HG02610 (cell line): Measurements from ENCODE around the gene NDFIP2.

Experiments used
- ATAC-seq: cut with Tn5 transposase; IDR thresholded peaks from one replicate; pipeline ENCODE4 v1.9.1; 2021; ENCODE audit warnings: mild to moderate bottlenecking, moderate library complexity; ENCODE audit not compliant: unreplicated experiment

NDFIP2 gene

GRCh38 chr13:79458436-79458835 is 22.5 kb upstream of the NDFIP2 start:
- no peak for ATAC-seq

- ATAC-seq, result no peak
Measured at GRCh38 chr13:79459906-79460305, 21.0 kb upstream of the NDFIP2 start.

- ATAC-seq, result no peak
Measured at GRCh38 chr13:79462895-79463294, 18.1 kb upstream of the NDFIP2 start.

- ATAC-seq, result no peak
Measured at GRCh38 chr13:79463604-79464003, 17.4 kb upstream of the NDFIP2 start.

- ATAC-seq, result no peak
Measured at GRCh38 chr13:79466872-79467271, 14.1 kb upstream of the NDFIP2 start.

GRCh38 chr13:79468402-79468801 is 12.6 kb upstream of the NDFIP2 start:
- ATAC-seq, result no peak

- peak; percentile 69 for ATAC-seq
Measured at GRCh38 chr13:79468819-79469218, 12.1 kb upstream of the NDFIP2 start.

GRCh38 chr13:79469608-79470007 is 11.3 kb upstream of the NDFIP2 start:
- no peak for ATAC-seq

- ATAC-seq, result no peak
Measured at GRCh38 chr13:79470666-79471065, 10.3 kb upstream of the NDFIP2 start.

GRCh38 chr13:79475569-79475968 is 5.4 kb upstream of the NDFIP2 start:
- ATAC-seq, result no peak

- no peak for ATAC-seq
Measured at GRCh38 chr13:79477968-79478367, 3.0 kb upstream of the NDFIP2 start.

GRCh38 chr13:79479882-79480281 is 1.1 kb upstream of the NDFIP2 start:
- no peak for ATAC-seq

- ATAC-seq, result peak; percentile 25
Measured at GRCh38 chr13:79481685-79482052, 714 bp downstream of the NDFIP2 start.

GRCh38 chr13:79482281-79482970 is 1.5 kb downstream of the NDFIP2 start:
- no peak for ATAC-seq

GRCh38 chr13:79483086-79483706 is 2.2 kb downstream of the NDFIP2 start:
- no peak for ATAC-seq

- no peak for ATAC-seq
Measured at GRCh38 chr13:79485014-79485811, 4.3 kb downstream of the NDFIP2 start.

- ATAC-seq, result no peak
Measured at GRCh38 chr13:79486433-79487188, 5.7 kb downstream of the NDFIP2 start.

- ATAC-seq, result no peak
Measured at GRCh38 chr13:79490326-79490725, 9.4 kb downstream of the NDFIP2 start.

GRCh38 chr13:79490824-79491223 is 9.9 kb downstream of the NDFIP2 start:
- ATAC-seq, result no peak

GRCh38 chr13:79491715-79492114 is 10.8 kb downstream of the NDFIP2 start:
- no peak for ATAC-seq

GRCh38 chr13:79492313-79492798 is 11.4 kb downstream of the NDFIP2 start:
- no peak for ATAC-seq
